Stimulated activated CD4-positive, alpha-beta T cell treated with anti-CD3 and anti-CD28 coated beads, Interleukin-2, amount 100 ng/mL, for 4 hours (primary cell): ENCODE measurements around the gene XRCC3.
"Not testable (repeated sequence)": the region's sequence is repeated elsewhere in the genome, so short reads cannot be mapped to it uniquely, and the experiment has no call there.

Experiments
- DNase-seq: peaks from one replicate; pipeline ENCODE4 v3.0.0-alpha.2; 2020; ENCODE audit warnings: low read depth

The XRCC3 gene

DNA sequence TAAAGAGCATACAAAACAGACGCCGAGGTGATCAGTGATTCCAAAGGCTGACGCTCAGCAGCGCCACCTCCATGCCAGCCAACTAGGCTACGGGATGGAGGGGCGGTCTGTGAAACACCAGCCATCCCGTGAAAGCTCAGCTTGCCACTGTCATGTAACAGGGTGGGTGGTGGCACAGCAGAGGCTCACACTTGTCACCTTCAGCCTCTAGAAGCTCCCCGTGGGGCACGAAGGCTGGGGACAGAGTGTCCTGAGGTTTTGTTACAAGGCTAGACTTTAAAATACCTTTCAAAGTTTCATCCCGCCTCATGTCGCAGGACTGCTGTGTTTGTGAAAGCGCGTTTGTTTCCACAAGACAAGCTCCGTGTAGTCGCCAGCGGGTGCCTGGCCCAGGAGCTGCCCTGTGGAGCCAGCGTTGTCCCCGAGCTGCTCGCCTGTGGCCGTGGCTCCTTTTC is 20.7 kb downstream of the XRCC3 start:
- no peak for DNase-seq

GRCh38 chr14:103693515-103693914 is 21.7 kb downstream of the XRCC3 start:
- no peak for DNase-seq

GRCh38 chr14:103692871-103693270 is 22.4 kb downstream of the XRCC3 start:
- DNase-seq = no peak

DNA sequence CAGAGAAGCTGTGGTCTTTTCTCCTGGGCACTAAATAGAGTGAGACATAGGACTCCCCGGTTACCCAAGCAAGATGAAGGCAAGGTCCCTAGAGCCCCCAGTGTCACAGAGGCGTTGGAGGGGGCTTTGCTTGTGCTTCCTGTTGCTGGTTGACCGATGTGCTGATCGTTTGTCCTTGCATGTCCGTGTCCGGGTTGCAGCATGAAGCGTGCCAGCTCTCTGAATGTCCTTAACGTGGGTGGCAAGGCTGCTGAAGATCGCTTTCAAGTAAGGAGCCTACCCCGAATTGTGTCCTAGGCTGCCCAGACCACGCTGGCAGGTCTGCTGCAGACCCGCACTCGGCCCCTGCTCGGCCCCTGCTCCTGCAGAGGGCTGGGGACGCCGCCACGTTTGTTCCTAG is 23.1 kb downstream of the XRCC3 start:
- no peak for DNase-seq

DNA sequence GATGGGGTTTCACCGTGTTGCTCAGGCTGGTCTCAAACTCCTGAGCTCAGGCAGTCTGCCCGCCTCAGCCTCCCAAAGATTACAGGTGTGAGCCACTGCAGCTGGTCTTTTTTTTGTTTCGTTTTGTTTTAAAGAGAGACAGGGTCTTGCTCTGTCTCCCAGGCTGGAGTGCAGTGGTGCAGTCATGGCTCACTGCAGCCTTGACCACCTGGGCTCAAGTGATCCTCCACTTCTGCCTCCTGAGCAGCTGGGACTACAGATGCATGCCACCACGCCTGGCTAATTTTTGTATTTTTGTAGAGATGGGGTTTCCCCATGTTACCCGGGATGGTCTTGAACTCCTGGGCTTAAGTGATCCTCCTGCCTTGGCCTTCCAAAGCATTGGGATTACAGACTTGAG is 23.6 kb downstream of the XRCC3 start:
- not testable (repeated sequence) for DNase-seq

DNA sequence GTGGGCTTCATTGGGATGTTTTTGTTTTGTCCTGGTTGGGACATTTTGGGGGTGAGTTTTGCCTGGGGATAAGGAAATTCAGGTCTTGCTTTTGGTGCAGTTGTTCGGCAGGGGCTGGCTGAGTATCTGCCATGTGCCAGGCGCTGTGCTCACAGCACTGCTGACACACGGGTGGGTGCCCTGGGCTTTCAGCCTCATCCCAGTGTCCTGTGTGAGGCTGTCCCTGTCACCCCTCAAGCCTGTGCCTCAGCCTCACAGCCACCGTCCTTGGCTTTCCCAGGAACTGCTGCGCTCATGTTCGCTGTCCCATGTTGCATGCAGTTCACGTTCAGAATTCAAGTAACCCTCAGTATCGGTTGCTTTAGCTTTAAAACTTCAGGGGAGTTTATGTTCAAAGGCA is 24.9 kb downstream of the XRCC3 start:
- DNase-seq = no peak

- no peak for DNase-seq
Measured at GRCh38 chr14:103688906-103689902, 26.0 kb downstream of the XRCC3 start.

DNA sequence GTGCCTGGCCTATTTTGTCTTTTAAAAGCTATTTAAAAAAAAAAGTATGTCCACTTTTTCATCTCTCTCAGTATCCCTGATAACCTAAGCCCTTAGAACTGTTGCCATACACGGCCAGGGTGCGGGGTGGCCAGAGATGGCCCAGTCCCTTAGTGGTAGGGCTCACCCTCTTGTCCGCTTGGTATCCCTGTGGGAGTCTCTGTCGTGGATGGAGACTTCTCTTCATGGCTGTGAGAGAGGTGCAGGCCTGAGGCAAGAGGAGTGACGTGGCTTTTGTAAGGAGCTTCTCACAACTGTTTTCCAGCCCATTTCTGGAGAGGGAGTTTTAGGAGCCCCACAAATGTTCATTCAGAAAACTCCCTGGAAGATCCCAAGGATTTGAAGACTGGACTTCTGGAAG is 26.8 kb downstream of the XRCC3 start:
- DNase-seq = no peak

DNA sequence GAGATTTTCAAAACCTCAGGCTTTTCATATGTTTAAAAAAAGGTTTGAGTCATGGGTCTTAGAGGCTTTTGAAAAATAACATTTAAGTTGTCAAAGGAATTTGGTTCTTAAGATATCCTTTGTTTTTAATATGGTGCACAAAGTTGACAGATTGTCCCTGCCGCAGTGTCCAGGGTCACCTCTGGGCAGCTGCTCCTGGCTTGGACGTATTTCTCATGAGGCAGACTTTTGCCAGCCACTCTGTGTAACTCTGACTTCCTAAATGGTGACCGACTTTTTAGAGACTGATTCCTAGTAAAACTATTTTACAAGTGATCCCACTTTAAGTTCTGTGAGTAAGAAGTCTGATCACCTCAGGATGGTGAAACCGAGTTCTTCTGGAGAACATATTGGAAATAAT is 27.5 kb downstream of the XRCC3 start:
- no peak for DNase-seq

- no peak for DNase-seq
Measured at GRCh38 chr14:103686831-103687485, 28.3 kb downstream of the XRCC3 start.

DNA sequence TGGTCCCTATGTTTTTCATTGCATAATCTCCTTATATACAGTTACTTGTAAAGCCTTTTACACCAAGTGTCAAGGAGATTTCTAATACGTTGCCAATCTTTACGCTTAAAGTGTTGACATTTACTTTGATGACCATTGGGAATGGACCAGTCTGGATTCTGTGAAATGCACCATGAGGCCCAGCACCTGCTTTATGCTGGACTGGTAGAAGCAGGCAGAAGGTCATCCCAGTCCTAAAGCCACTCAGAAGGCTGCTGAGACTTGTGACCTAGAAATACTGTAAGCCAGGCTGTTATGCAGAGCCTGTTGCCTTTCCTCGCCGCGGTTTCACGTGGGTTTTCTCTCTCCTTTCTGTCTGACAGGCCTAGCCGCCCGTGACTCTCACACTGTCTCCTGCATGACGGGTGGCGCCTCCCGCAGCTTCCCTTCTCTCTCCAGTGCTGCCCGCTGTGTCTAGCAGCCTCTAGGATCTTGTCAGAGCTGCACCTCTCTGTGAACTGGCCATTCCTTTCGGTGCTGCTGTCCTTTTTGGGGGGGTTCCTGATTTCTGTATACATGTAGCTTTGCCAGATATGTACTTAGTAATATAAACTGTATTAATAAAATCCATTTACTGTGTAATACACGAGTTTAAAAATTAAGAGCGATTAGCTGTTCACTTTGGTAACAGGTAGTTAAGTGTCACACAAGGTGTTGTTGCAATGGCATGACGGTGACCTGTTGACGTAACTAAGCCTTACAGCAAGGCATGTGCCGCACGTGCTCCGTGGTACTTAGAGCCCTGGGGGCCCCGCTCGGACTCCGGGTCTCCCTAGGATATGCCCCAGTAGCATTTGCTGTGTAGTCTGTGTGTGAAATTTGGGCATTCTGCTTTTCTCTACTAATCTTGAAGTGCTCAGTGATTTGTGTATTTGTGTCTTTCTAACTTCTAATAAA is 29.7 kb downstream of the XRCC3 start:
- no peak for DNase-seq

DNA sequence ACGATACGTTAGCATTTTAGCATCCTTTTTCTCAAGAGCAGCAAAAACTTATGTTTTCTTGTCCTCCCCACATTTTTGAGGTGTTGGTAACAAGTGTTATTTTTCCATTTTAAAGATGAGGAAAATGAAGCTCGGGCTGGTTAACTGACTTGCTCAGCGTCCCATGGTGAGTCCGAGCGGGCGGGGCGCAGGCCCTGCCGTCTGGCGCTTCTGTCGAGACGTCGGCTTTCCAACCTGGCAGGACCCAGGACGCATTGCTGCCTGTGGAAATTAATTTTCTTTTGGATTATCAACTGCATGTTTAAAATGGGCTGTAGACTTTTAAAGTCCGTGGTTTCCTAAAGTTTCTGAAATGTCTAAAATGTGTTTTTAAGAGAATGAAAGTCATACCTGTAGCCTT is 30.4 kb downstream of the XRCC3 start:
- no peak for DNase-seq

DNA sequence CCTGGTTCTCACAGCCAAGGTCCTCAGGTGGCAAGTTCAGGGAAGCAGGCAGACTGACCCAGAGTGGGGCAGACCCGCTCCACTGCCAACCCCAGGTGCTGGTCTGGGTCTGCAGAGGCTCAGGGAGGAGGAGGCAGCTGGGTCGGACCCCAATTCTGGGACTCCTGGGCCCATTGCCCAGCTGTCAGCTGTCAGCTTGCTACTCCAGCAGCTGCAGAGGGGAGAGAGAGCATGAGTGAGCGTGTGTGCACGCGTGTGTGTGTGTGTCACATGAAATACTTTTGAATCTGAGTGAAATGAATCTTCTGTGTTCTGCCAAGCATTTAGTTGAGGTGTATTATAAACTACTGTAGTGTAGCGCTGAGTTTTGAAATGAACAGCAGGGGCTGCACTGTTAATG is 30.8 kb downstream of the XRCC3 start:
- DNase-seq = no peak

GRCh38 chr14:103683139-103683538 is 32.1 kb downstream of the XRCC3 start:
- no peak for DNase-seq

DNA sequence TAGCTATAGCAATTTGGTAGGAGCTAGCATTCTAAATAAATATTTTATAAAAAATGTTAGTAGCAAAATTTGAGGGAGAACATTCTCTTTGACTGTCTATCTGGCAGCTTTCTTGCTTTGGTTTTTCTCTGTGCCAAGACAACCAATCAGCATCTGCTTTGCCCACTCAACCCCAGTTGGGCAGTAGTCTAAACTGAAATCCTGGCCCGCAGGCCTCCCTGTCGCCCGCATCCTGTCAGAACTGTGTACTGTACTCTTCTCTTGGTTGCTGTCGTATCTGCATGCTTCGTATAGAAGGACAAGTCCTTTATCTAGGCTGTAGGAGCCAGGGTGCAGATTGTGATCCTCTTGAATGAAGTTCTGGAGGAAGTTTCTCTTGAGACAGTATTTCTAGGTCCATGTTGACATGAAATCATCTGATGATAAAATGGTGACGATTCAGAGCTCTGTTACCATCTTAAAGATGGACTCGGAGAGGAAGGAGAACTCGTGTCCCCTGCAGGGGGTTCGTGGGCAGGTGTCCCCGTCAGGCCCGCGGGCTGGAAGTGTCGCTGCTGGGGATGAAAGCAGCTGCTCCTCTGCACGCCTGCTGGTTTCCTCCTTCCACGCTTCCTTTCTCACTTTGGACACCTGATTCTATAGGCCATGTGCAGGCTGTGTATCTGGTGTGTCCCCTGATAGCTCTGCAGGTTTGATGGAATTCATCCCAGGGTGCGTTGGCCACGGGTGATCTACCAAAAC is 34.6 kb downstream of the XRCC3 start:
- no peak for DNase-seq

GRCh38 chr14:103679351-103679750 is 35.9 kb downstream of the XRCC3 start:
- peak; percentile 7 for DNase-seq

- DNase-seq = no peak
Measured at GRCh38 chr14:103676881-103677675, 38.2 kb downstream of the XRCC3 start.

GRCh38 chr14:103675957-103676356 is 39.3 kb downstream of the XRCC3 start:
- no peak for DNase-seq

- no peak for DNase-seq
Measured at GRCh38 chr14:103671911-103672310, 43.3 kb downstream of the XRCC3 start.

DNA sequence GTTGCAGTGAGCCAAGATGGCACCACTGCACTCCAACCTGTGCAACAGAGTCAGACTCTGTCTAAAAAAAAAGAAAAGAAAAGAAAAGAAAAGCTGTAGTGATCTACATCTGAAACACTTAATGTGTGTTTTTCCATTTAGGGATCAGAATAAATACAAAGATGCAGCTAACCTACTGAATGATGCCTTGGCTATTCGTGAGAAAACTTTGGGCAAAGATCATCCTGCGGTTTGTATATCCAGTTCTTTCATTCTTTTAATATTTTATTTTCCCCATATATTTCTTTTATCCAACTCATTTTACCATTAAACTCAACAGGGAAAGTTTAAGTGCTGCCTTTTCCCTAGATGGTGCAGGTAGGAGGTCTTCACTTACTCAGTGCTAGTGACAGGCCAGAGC is 45.9 kb downstream of the XRCC3 start:
- DNase-seq = no peak

- DNase-seq = no peak
Measured at GRCh38 chr14:103668117-103668516, 47.1 kb downstream of the XRCC3 start.
